HL-60/S4 treated with phorbol 12-myristate 13-acetate at 8.2 ng/mL for 4 days and 3 days (cell line): ENCODE data around the gene CLTB.

Experiments
- in situ Hi-C: fragments of 300-500 bp; cut with MboI; formaldehyde crosslinking; loops from 2 replicates; pipeline ENCODE4 v1.15.0; 2022; ENCODE audit warnings: low sequenced_read_pairs

CLTB gene

DNA sequence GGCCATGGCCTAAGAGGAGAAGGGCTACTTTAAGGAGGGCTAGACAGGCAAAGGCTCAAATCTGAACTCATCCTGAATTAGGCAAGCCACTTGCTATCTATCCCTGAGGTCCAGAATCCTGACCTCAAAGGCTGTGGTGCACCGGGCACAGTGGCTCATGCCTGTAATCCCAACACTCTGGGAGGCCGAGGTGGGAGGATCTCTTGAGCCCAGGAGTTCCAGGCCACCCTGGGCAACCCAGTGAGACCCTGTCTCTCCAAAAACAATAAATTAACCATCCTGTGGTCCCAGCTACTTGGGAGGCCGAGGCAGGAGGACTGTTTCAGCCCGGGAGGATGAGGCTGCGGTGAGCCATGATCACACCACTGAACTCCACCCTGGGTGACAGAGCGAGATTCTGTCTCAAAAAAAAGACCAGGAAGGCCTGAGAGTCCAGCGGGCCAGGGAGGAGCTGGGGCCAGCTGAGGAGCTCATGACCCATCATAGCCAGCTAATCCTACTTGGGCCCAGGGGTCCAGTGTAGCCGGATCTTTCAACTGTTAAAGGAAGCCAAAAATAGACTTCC, 31.9 kb downstream of the CLTB start:
- in situ Hi-C loops, result no loop called here

DNA sequence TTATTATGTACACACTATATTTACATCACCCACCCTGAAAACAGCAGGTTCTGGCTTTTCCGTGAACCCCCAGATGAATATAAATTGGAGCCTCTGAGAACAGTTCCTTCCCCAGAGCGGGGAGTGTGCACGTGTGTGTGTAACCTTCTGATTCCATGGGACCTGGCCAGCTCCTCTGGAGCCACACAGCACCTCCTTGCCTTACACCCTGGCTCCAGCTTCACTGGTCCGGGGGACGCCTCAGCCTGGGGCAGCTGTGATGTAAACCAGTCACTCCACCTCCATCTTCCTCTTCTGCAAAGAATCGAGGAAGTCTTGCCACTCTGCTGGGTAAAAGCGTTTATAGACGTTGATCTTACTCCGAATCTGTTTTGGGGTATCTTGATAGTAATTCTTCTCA, 32.4 kb downstream of the CLTB start:
- in situ Hi-C loops, result no loop called here

GRCh38 chr5:176383248-176383905, 33.0 kb downstream of the CLTB start:
- in situ Hi-C loops, result no loop called here

- in situ Hi-C loops, result no loop called here
Observed at GRCh38 chr5:176382721-176383120, 33.6 kb downstream of the CLTB start.

GRCh38 chr5:176381979-176382378, 34.4 kb downstream of the CLTB start:
- in situ Hi-C loops, result no loop called here

- in situ Hi-C loops, result no loop called here
Observed at GRCh38 chr5:176381423-176381822, 34.9 kb downstream of the CLTB start.

GRCh38 chr5:176379881-176380280, 36.5 kb downstream of the CLTB start:
- in situ Hi-C loops, result no loop called here

GRCh38 chr5:176373100-176373818, 43.1 kb downstream of the CLTB start:
- in situ Hi-C loops, result no loop called here

GRCh38 chr5:176371621-176372539, 44.5 kb downstream of the CLTB start:
- in situ Hi-C loops, result no loop called here

DNA sequence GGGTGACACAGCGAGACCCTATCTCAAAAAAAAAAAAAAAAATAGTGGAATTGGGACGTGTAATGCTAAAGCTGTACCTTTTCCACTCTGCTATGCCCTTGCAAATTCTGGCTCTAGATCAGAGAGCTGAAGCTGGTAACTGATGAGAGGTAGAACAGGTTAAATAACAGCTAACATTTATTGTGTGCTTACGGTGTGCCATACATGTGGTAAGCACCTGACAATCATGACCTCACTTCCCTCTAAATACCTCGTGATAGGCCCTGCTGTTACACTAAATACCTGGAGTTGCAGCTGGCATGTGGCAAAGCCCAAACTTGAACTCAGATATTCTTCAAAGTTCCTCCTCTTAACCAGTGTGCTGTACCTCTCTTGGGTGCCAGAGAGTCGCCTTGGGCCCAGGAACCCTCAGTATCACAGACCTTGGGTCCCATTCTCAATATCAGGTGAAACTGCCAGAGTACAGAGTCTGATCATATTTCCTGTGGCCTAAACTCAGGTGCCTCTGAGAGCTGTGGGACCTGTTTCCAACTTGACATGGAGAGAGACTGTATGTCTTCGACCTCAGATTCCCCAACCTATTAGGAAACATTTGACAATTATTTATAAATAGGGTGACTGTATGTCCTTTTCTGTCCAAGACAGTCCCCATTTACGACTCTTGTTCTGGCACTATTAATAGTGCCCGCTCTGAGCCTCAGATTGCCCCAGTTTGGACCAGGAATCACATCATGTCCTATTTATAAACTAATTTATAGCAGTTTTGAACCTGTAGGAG, 46.2 kb downstream of the CLTB start:
- in situ Hi-C loops, result no loop called here

GRCh38 chr5:176368726-176369125, 47.6 kb downstream of the CLTB start:
- in situ Hi-C loops, result no loop called here

- in situ Hi-C loops, result no loop called here
Observed at GRCh38 chr5:176366232-176366894, 50.0 kb downstream of the CLTB start.

DNA sequence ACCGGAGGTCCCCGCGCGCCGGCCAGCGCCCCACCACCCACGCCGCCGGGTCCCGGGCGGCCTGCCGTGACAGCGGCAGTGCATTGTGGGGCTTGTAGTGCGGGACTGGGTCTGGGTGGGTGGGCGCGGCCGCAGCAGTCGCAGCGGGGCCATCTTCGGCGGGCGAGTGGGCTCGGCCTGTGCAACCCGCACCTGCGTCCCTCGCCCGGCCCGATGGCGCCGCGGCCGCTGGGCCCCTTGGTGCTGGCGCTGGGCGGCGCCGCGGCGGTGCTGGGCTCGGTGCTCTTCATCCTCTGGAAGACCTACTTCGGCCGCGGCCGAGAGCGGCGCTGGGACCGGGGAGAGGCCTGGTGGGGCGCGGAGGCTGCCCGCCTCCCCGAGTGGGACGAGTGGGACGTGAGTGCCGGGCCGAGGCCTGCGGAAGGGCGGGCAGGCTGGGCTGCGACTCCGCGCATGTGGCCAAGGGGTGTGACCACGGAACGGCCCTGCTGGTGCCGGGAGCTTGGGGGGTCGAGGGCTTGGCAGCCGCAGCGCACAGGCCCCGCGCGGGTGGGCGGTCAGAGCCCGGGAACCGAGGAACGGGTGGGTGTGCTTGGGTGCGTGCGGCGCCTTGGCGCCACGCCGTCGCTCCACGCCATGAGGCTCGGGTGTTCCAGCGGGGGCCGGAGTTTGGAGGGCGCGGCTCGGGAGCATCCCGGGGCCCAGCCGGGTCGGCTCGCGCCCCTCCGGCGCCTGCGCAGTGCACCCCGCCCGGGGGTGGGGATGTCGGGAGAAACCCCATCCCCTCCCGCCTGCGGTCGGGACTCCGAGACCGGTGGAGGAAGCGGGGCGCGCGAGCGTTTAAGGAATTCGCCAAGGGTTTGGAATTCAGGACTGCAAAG, 50.7 kb downstream of the CLTB start, which contains the start of gene ARL10:
Gene ARL10 (plus strand): TSS at position 137 of the 881 bp plus-strand sequence. CDS start 77 bp downstream, at position 214.
- in situ Hi-C loops, result no loop called here

DNA sequence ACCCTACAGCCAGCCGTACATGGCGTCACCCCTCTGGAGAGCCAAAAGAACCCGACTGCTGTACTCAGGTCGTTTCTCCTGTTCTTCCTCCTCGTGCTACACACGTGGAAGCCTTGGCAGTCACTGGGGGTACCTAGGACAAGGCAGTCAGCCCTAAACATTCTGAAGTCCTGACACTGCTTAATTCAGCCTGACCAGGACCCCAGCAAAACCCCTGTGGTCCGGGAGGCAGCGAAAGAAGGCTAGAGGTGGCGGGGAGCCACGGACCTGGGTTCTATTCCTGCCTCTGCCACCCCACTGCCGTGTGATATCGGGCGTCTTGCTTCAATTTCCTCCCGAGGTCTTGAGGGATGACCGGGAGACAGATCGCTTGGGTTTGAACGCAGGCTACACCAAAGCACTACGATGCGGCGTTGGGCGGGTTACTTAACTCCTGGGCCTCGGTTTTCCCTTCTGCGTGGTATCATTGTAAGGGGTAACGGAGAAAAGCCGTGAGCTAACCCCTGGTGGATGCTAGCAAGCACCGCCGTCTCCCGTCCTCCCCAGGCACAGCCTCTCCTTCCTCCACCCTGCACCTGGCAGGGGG, 51.5 kb downstream of the CLTB start:
- in situ Hi-C loops, result no loop called here

DNA sequence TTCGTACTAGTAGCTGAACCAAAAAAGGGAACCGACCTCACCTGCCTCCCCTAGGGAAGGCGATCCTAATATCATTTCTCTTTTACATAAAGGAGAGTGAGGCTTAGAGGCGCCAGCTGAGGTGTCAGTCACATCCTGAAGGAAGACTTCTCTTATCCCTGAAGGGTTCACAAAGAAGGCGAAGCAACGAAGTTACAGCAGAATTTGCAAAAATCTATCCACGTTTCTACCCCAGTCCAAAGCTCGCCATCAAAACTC, 54.2 kb downstream of the CLTB start:
- in situ Hi-C loops, result no loop called here

- in situ Hi-C loops, result no loop called here
Observed at GRCh38 chr5:176361437-176362232, 54.7 kb downstream of the CLTB start, which contains the start of gene KIAA1191. TSS of gene KIAA1191 (minus strand) at chr5:176361764. CDS start at chr5:176359508, 2,256 bp downstream.

DNA sequence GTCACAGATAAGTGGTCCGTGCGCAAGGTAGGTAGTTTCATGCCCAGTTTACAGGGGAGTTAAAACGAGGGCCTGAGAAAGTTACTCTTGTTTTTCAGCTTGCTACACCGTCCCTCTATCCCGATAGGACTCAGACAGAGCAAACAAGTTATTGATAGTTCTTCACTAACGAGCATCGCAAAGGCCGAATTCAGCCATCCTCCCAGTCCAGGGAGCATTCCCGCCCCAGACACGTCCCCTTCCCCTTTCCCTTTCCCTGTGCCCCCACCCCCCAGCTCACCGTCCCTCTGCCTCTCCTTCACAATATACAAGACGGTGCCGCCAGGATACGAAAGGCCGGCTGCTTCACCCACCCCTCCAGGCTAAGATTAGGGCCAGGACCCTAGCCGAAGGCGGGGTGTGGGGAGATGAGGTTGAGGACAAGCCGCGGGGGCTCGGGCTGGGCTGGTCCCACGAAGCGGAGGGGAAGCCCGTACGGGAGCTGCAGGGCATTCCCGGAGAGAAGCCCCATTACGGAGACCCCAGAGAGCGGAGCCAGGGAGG, 55.4 kb downstream of the CLTB start:
- in situ Hi-C loops, result no loop called here

DNA sequence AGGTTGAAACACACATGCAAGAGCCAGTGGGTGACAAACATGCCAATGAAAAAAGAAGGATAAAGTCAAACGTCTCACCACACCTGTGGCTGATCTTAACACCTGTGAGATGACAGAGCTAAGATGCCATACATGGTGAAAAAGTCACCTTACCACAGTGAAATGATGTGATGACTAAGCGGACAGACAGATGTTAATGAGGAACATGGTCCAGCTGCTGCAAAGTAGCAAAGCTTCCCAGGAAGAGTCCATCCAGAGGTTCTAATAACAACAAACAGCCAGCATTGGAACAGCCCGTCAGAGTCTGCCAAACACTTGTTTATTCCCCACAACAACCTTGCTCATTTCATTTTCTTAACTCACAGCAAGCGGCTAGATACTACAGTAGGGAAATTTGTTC, 56.7 kb downstream of the CLTB start:
- in situ Hi-C loops, result no loop called here
